ENCODE data around the gene UBE2L6. TPM values are rescaled to one million over a fixed set of nuclear protein-coding genes. Genes with fewer than 3 reads are reported as not detected.

UBE2L6 gene
- polyA plus RNA-seq, 2 of the 4 experiments (the other 2 are of a cell fraction), result 14.8 to 18.2 TPM

GRCh38 chr11:57567515-57568329 is at the start of gene UBE2L6 (continued):
- TF ChIP-seq ESRRA (IDR thresholded peaks at IDR 0.05; ENCODE audit: borderline replicate concordance, low read length) (no peak), JUNB (IDR thresholded peaks at IDR 0.05) (no peak), HOXA7 (CRISPR knock-in tag; IDR thresholded peaks at IDR 0.05) (no peak), CBX8 (IDR thresholded peaks at IDR 0.05) (no peak)

DNA sequence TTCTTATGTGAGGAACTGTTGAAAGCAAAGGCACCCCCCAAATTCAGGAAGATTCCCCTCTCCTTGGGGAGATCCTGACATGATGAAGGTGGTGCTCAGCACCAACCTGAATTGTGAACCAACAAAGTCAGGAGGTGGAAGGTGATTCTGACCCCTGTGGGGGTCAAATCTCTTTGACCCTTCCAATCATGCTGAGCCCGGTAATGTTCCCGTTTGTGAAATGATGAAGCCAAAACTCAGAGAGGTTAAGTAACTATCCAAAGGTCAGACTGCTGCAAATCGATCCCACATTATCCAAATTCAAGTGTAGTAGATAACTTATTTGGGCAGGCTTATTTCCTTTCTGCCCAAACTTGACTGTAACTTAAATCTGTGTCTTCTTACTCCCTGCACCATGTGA is 49.1 kb upstream of the UBE2L6 start:
- H3K4me1 ChIP-seq, result no peaks in the 10 kb centered on the region
- DNase-seq (ENCODE audit: low read depth in 1 of 2, low spot score in 1 of 2) (no peak), ATAC-seq (no peak), FAIRE-seq (no peak)
- H3K9me3 ChIP-seq, result peaks cover 34% of the 10 kb centered on the region
- no peak overlapping the region for H3K4me2 ChIP-seq
- WGBS (ENCODE audit: missing lambda C conversion rate), result 18% methylated on average over 3 of the region's 3 CpGs
- TF ChIP-seq CBX2 (IDR thresholded peaks at IDR 0.05; ENCODE audit: borderline replicate concordance, low read depth), result no peak
- TF ChIP-seq CTCF (IDR thresholded peaks at IDR 0.05), result no peak
- no peak for TF ChIP-seq KDM1A (IDR thresholded peaks at IDR 0.05; ENCODE audit: low read depth)
- no peak for TF ChIP-seq POLR2A (IDR thresholded peaks at IDR 0.05; ENCODE audit: low read length)
- H3K4me3 ChIP-seq, result no peak overlapping the region
- no peak overlapping the region for H3K27ac ChIP-seq
- ChIA-PET CTCF (interaction anchor here (1.2 to 2.4 kb wide), 2 partner anchors 9 to 48 kb away, joined by 4 to 6 read pairs; partner anchors contain the start of gene UBE2L6), POLR2A (interaction anchor here (0.6 kb wide), 1 partner anchor 28 kb away, joined by 3 read pairs; no protein-coding TSS in a partner anchor)

GRCh38 chr11:57615308-57615707 is 47.8 kb upstream of the UBE2L6 start:
- Histone ChIP-seq H3K4me1 (no peaks in the 10 kb centered on the region), H3K9me3 (peaks cover 27% of the 10 kb centered on the region), H3K27ac (no peak overlapping the region), H3K4me3 (no peak overlapping the region), H3K4me2 (no peak overlapping the region)
- DNase-seq (ENCODE audit: low read depth in 1 of 2, low spot score in 1 of 2) (no peak), FAIRE-seq (no peak), ATAC-seq (no peak)
- POLR2A ChIA-PET, result no interaction called here
- TF ChIP-seq ZNF302 (CRISPR knock-in tag; IDR thresholded peaks at IDR 0.05) (no peak), NR3C1 (IDR thresholded peaks at IDR 0.05) (no peak), MYC (IDR thresholded peaks at IDR 0.05; ENCODE audit: borderline replicate concordance, low read length) (no peak), CBX2 (IDR thresholded peaks at IDR 0.05; ENCODE audit: borderline replicate concordance, low read depth) (no peak), POLR2A (IDR thresholded peaks at IDR 0.05; ENCODE audit: low read length) (no peak), KDM5A (IDR thresholded peaks at IDR 0.05) (no peak), PBX3 (IDR thresholded peaks at IDR 0.05) (no peak), HEYL (CRISPR knock-in tag; IDR thresholded peaks at IDR 0.05) (no peak)
- TF ChIP-seq, protein P1, sequence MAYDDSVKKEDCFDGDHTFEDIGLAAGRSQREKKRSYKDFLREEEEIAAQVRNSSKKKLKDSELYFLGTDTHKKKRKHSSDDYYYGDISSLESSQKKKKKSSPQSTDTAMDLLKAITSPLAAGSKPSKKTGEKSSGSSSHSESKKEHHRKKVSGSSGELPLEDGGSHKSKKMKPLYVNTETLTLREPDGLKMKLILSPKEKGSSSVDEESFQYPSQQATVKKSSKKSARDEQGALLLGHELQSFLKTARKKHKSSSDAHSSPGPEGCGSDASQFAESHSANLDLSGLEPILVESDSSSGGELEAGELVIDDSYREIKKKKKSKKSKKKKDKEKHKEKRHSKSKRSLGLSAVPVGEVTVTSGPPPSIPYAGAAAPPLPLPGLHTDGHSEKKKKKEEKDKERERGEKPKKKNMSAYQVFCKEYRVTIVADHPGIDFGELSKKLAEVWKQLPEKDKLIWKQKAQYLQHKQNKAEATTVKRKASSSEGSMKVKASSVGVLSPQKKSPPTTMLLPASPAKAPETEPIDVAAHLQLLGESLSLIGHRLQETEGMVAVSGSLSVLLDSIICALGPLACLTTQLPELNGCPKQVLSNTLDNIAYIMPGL (CRISPR knock-in tag; IDR thresholded peaks at IDR 0.05; ENCODE audit: borderline replicate concordance), result no peak
- CTCF ChIA-PET, result interaction anchor here (1.2 kb wide), 1 partner anchor 11 kb away, joined by 4 read pairs; no protein-coding TSS in a partner anchor
- WGBS (ENCODE audit: missing lambda C conversion rate), result 36% methylated on average over 1 of the region's 1 CpG

DNA sequence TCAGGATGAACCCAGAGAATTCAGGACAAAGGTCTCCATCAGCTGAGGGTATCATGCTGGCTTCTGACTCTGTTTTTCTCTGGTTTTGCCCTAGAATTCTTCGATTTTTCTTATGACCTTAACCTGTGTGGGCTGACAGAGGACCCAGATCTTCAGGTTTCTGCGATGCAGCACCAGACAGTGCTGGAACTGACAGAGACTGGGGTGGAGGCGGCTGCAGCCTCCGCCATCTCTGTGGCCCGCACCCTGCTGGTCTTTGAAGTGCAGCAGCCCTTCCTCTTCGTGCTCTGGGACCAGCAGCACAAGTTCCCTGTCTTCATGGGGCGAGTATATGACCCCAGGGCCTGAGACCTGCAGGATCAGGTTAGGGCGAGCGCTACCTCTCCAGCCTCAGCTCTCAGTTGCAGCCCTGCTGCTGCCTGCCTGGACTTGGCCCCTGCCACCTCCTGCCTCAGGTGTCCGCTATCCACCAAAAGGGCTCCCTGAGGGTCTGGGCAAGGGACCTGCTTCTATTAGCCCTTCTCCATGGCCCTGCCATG is 46.8 kb upstream of the UBE2L6 start:
- H3K4me3 ChIP-seq, result no peak overlapping the region
- POLR2A ChIA-PET, result no interaction called here
- H3K4me1 ChIP-seq, result no peaks in the 10 kb centered on the region
- no peak for FAIRE-seq
- CTCF ChIA-PET, result interaction anchor here (0.9 to 1.4 kb wide), 2 partner anchors 27 to 46 kb away, joined by 3 to 5 read pairs; partner anchors contain the start of gene UBE2L6
- peak in 1 of 2 experiments; percentile 19; a peak in 2 of 6 replicates for ATAC-seq
- peaks cover 19% of the 10 kb centered on the region for H3K9me3 ChIP-seq
- H3K4me2 ChIP-seq, result no peak overlapping the region
- WGBS (ENCODE audit: missing lambda C conversion rate), result 43% methylated on average over 8 of the region's 10 CpGs
- no peak overlapping the region for H3K27ac ChIP-seq
- DNase-seq (ENCODE audit: low read depth in 1 of 2, low spot score in 1 of 2), result no peak
- TF ChIP-seq, protein P2, sequence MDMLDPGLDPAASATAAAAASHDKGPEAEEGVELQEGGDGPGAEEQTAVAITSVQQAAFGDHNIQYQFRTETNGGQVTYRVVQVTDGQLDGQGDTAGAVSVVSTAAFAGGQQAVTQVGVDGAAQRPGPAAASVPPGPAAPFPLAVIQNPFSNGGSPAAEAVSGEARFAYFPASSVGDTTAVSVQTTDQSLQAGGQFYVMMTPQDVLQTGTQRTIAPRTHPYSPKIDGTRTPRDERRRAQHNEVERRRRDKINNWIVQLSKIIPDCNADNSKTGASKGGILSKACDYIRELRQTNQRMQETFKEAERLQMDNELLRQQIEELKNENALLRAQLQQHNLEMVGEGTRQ (IDR thresholded peaks at IDR 0.05), result no peak
- no peak for TF ChIP-seq HOXB13 (CRISPR knock-in tag; IDR thresholded peaks at IDR 0.05; ENCODE audit: low read depth)
- no peak for TF ChIP-seq NPAS2 (CRISPR knock-in tag; IDR thresholded peaks at IDR 0.05; ENCODE audit: borderline replicate concordance)
- no peak for TF ChIP-seq RAD21 (conservative IDR thresholded peaks at IDR 0.05 in 1 of 2, IDR thresholded peaks at IDR 0.05 in 1 of 2)
- TF ChIP-seq FOXS1 (CRISPR knock-in tag; IDR thresholded peaks at IDR 0.05), result no peak
- TF ChIP-seq ELK1 (IDR thresholded peaks at IDR 0.05; ENCODE audit: low read depth, low read length), result no peak
- no peak for TF ChIP-seq ZNF302 (CRISPR knock-in tag; IDR thresholded peaks at IDR 0.05)
- no peak for TF ChIP-seq CBX8 (IDR thresholded peaks at IDR 0.05)
- no peak for TF ChIP-seq EHF (CRISPR knock-in tag; IDR thresholded peaks at IDR 0.05)
- TF ChIP-seq MAZ (IDR thresholded peaks at IDR 0.05; ENCODE audit: borderline replicate concordance, low read depth, low read length), result no peak
- no peak for TF ChIP-seq NFE2L2 (conservative IDR thresholded peaks at IDR 0.05; ENCODE audit: low read length)

Measured in A549 (cell line).